ENCODE results near the gene FBL.

- TF ChIP-seq CTCF (conservative IDR thresholded peaks at IDR 0.05 in 1 of 2, IDR thresholded peaks at IDR 0.05 in 1 of 2; ENCODE audit: extremely low read depth in 1 of 2, insufficient read depth in 1 of 2, low read depth in 1 of 2, low read length in 2 of 2) (no peak), EZH2 (IDR thresholded peaks at IDR 0.05; ENCODE audit: borderline replicate concordance, low read length) (no peak)
Observed at GRCh38 chr19:39865953-39866352, 19.8 kb upstream of the FBL start.

Data from mammary epithelial cell (primary cell).